Gastrocnemius medialis (tissue), 4 donors: ENCODE data around the gene CDKL2. TPM values are rescaled to one million over a fixed set of nuclear protein-coding genes. Genes with fewer than 3 reads are reported as not detected.

Experiments used
- ATAC-seq, 2 donors: fragments of 150-250 bp; one replicate each; pipeline ENCODE4 v1.9.1; 2016
- DNase-seq, 2 donors: peaks; one replicate each; pipeline ENCODE4 v3.0.0-alpha.2; 2019
- H3K27ac ChIP-seq, 4 donors: fragments of 200-600 bp; sonication (generic); 1 replicate in 1 of 4; 2 replicates in 3 of 4; pipeline ENCODE4 v1.5.1; 2016 to 2018; ENCODE audit warnings: mild to moderate bottlenecking in 2 of 4, moderate library complexity in 1 of 4
- H3K27me3 ChIP-seq, 3 donors: fragments of 200-600 bp; sonication (generic) in 2 of 3; 1 replicate in 1 of 3; 2 replicates in 2 of 3; pipeline versions ENCODE4 v1.5.1 to v1.6.0; 2016 to 2019; ENCODE audit warnings: mild to moderate bottlenecking in 1 of 3, moderate library complexity in 1 of 3
- H3K36me3 ChIP-seq, 2 donors: fragments of 200-600 bp; sonication (generic) in 1 of 2; one replicate each; pipeline ENCODE4 v1.5.1; 2017 to 2018
- H3K4me1 ChIP-seq, 2 donors: fragments of 200-600 bp; sonication (generic) in 1 of 2; one replicate each; pipeline ENCODE4 v1.5.1; 2016 to 2017; ENCODE audit warnings: mild to moderate bottlenecking in 2 of 2
- H3K4me3 ChIP-seq, 4 donors: fragments of 200-600 bp; sonication (generic) in 3 of 4; 1 replicate in 1 of 4; 2 replicates in 3 of 4; pipeline ENCODE4 v1.5.1; 2016 to 2019; ENCODE audit warnings: mild to moderate bottlenecking in 2 of 4
- H3K9me3 ChIP-seq, 3 donors: fragments of 200-600 bp; sonication (generic) in 2 of 3; 1 replicate in 1 of 3; 2 replicates in 2 of 3; pipeline ENCODE4 v1.5.1; 2016 to 2019
- POLR2A ChIP-seq, 2 donors: fragments of 450-650 bp; IDR thresholded peaks; one replicate each; pipeline ENCODE4 v1.6.1; 2017; ENCODE audit warnings: antibody characterized with exemption in 2 of 2, mild to moderate bottlenecking in 2 of 2, moderate library complexity in 2 of 2
- in situ Hi-C, 4 donors: fragments of 200-750 bp; cut with MboI; loops; one replicate each; pipeline versions ENCODE4 v1.15.0 to v1.8.0; 2017; ENCODE audit warnings: low sequenced_read_pairs in 4 of 4
- intact Hi-C: fragments of 100-400 bp; cut with DNase I; formaldehyde crosslinking; loops from one replicate; pipeline ENCODE4 v1.15.1; 2023; ENCODE audit warnings: low total_unique reads
- total RNA-seq, 4 donors: library from RNA; depleted of rRNA; stranded (reverse); fragments of >200 nt; gene quantifications; one replicate each; pipeline versions ENCODE4 v1.1.0 to v1.2.3, GENCODE V29; 2016
- TF ChIP-seq, protein P1 (sequence below), 5 experiments: fragments of 450-650 bp in 3 of 5; fragments of 200-600 bp in 2 of 5; sonication (generic) in 2 of 5; IDR thresholded peaks in 4 of 5; conservative IDR thresholded peaks in 1 of 5; 1 replicate in 4 of 5; 2 replicates in 1 of 5; pipeline ENCODE4 v1.5.1; 2016 to 2019; ENCODE audit warnings: antibody characterized with exemption in 5 of 5, mild to moderate bottlenecking in 3 of 5, moderate library complexity in 3 of 5

Gene CDKL2
- total RNA-seq, 4 donors from 2014 or later = not detected

DNA sequence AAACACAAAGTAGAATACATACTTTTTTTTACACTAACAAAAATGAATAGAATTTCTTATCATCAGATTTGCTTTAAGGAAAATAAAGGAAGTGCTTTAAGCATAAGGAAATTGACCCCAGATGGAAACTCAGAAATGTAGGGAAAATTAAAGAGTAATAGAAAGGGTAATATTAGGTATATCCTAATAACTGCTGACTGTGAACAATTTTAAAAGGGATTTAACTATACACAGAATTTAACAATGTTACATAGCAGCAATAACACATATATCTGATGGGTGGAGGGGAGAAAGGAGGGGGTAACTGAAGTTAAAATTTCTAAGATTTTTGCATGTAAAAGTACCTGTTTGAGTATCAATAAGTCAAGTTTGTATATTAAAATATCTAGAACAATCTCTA, 8.6 kb downstream of the CDKL2 start:
- Histone ChIP-seq H3K27me3 (no peaks in the 10 kb centered on the region), H3K27ac (no peak overlapping the region), H3K4me3 (no peak overlapping the region), H3K4me1 (no peaks in the 10 kb centered on the region), H3K36me3 (no peaks in the 10 kb centered on the region), H3K9me3 (no peaks in the 10 kb centered on the region)
- no peak for ATAC-seq
- TF ChIP-seq, protein P1, sequence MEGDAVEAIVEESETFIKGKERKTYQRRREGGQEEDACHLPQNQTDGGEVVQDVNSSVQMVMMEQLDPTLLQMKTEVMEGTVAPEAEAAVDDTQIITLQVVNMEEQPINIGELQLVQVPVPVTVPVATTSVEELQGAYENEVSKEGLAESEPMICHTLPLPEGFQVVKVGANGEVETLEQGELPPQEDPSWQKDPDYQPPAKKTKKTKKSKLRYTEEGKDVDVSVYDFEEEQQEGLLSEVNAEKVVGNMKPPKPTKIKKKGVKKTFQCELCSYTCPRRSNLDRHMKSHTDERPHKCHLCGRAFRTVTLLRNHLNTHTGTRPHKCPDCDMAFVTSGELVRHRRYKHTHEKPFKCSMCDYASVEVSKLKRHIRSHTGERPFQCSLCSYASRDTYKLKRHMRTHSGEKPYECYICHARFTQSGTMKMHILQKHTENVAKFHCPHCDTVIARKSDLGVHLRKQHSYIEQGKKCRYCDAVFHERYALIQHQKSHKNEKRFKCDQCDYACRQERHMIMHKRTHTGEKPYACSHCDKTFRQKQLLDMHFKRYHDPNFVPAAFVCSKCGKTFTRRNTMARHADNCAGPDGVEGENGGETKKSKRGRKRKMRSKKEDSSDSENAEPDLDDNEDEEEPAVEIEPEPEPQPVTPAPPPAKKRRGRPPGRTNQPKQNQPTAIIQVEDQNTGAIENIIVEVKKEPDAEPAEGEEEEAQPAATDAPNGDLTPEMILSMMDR (IDR thresholded peaks at IDR 0.05 in 4 of 5, conservative IDR thresholded peaks at IDR 0.05 in 1 of 5) = no peak
- no peak for TF ChIP-seq POLR2A (IDR thresholded peaks at IDR 0.05)
- DNase-seq = no peak
- in situ Hi-C loops = no loop called here
- intact Hi-C loops = no loop called here

- Histone ChIP-seq H3K27me3 (no peaks in the 10 kb centered on the region), H3K9me3 (no peaks in the 10 kb centered on the region), H3K4me1 (no peaks in the 10 kb centered on the region), H3K36me3 (no peaks in the 10 kb centered on the region), H3K4me3 (no peak overlapping the region), H3K27ac (no peak overlapping the region)
- in situ Hi-C loops (no loop called here), intact Hi-C loops (no loop called here)
- ATAC-seq = no peak
- TF ChIP-seq, protein P1 (IDR thresholded peaks at IDR 0.05 in 4 of 5, conservative IDR thresholded peaks at IDR 0.05 in 1 of 5) = no peak
- no peak for TF ChIP-seq POLR2A (IDR thresholded peaks at IDR 0.05)
- no peak for DNase-seq
Observed at GRCh38 chr4:75612306-75612705, 18.0 kb downstream of the CDKL2 start.

DNA sequence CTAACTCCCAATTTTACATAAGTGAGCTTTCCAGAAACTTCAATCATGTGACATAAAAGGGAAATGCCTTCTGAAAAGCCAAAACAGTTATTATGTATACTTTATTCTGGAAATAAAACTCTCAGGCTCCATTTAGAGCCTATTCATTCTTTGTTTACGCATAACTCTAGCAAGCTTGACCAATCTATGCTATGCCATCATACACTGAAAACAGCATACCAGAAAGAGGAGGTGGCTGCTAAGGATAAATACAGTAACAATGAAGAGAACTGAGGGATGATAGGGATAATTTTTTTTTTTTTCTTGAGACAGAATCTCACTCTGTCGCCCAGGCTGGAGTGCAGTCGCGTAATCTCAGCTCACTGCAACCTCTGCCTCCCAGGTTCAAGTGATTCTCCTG, 24.4 kb downstream of the CDKL2 start:
- no peaks in the 10 kb centered on the region for H3K36me3 ChIP-seq
- intact Hi-C loops (no loop called here), in situ Hi-C loops (no loop called here)
- H3K27ac ChIP-seq = no peak overlapping the region
- TF ChIP-seq, protein P1 (IDR thresholded peaks at IDR 0.05 in 4 of 5, conservative IDR thresholded peaks at IDR 0.05 in 1 of 5) = no peak
- H3K27me3 ChIP-seq = no peaks in the 10 kb centered on the region
- H3K4me1 ChIP-seq = no peaks in the 10 kb centered on the region
- ATAC-seq (no peak), DNase-seq (no peak)
- H3K4me3 ChIP-seq = no peak overlapping the region
- H3K9me3 ChIP-seq = no peaks in the 10 kb centered on the region

DNA sequence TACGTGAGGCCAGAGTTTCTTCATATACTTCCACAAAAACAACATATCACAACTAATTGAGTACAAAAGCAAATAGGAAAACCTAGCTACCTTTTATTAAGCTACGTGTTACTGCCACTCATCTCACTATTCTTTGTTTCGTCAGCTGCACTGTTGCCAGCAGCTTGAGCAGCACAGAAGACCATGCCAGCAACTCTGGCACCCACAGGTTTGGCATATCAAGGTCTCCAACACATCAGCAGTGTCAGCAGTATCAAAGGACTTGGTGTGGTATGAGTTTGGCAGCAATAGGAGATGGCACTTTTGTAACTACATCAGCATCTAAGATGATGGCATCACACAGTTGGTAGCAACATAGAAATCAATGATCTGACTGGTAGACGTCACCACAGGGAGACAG, 30.7 kb downstream of the CDKL2 start:
- no peaks in the 10 kb centered on the region for H3K36me3 ChIP-seq
- no peaks in the 10 kb centered on the region for H3K9me3 ChIP-seq
- intact Hi-C loops (no loop called here), in situ Hi-C loops (no loop called here)
- no peak overlapping the region for H3K4me3 ChIP-seq
- H3K27ac ChIP-seq = no peak overlapping the region
- H3K4me1 ChIP-seq = no peaks in the 10 kb centered on the region
- TF ChIP-seq POLR2A (IDR thresholded peaks at IDR 0.05) = no peak
- TF ChIP-seq, protein P1 (IDR thresholded peaks at IDR 0.05 in 4 of 5, conservative IDR thresholded peaks at IDR 0.05 in 1 of 5) = no peak
- no peak for DNase-seq
- ATAC-seq = no peak
- no peaks in the 10 kb centered on the region for H3K27me3 ChIP-seq

DNA sequence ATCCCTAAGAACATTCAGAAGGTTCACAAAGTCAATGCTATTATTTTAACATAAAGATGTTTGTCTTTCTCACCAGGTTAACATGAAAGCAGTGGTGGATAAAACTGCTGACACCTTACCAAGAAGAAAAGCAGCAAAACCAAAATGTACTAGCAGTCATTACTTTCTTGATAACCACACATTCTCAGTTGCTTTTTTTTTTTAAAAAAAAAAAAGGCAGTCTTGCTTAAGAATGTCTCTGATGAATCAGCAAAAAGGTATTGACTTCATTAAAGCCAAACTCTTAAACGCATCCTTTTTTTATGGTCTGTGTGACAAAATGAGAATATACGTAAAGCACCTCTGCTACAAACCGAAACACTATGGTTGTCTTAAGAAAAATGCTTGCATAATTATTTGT, 31.9 kb downstream of the CDKL2 start:
- intact Hi-C loops = no loop called here
- no peak for ATAC-seq
- Histone ChIP-seq H3K27ac (no peak overlapping the region), H3K9me3 (no peaks in the 10 kb centered on the region), H3K27me3 (no peaks in the 10 kb centered on the region), H3K4me1 (no peaks in the 10 kb centered on the region), H3K36me3 (no peaks in the 10 kb centered on the region), H3K4me3 (no peak overlapping the region)
- in situ Hi-C loops = no loop called here
- no peak for TF ChIP-seq POLR2A (IDR thresholded peaks at IDR 0.05)
- TF ChIP-seq, protein P1 (IDR thresholded peaks at IDR 0.05 in 4 of 5, conservative IDR thresholded peaks at IDR 0.05 in 1 of 5) = no peak
- DNase-seq = no peak
